Measurements from ENCODE around the gene PLIN4. TPM values are rescaled to one million over a fixed set of nuclear protein-coding genes. Genes with fewer than 3 reads are reported as not detected.
"Not testable (repeated sequence)": the region's sequence is repeated elsewhere in the genome, so short reads cannot be mapped to it uniquely, and the experiment has no call there.

PLIN4 gene
- total and polyA plus RNA-seq, 8 donors, result 0.88 to 4.0 (median 1.1) TPM

- peaks cover 0 to 14% of the 10 kb centered on the region in 2 donors for H3K4me1 ChIP-seq
- H3K9me3 ChIP-seq, result no peaks in the 10 kb centered on the region
- no peak overlapping the region for H3K4me3 ChIP-seq
- peaks cover 0 to 23% of the 10 kb centered on the region in 2 donors for H3K27me3 ChIP-seq
- DNase-seq (no peak), ATAC-seq (no peak)
- intact Hi-C loops (cut with DNase I), result no loop called here
- H3K27ac ChIP-seq, result no peak overlapping the region
- no peaks in the 10 kb centered on the region for H3K36me3 ChIP-seq
- TF ChIP-seq CTCF (IDR thresholded peaks at IDR 0.05), result no peak
Measured at GRCh38 chr19:4529924-4530522, 11.7 kb upstream of the PLIN4 start.

- no peak for ATAC-seq
- Histone ChIP-seq H3K27me3 (peaks cover 0 to 22% of the 10 kb centered on the region in 2 donors), H3K36me3 (no peaks in the 10 kb centered on the region), H3K4me1 (peaks cover 0 to 3% of the 10 kb centered on the region in 2 donors), H3K27ac (no peak overlapping the region), H3K9me3 (no peaks in the 10 kb centered on the region), H3K4me3 (no peak overlapping the region)
- intact Hi-C loops (cut with DNase I), result no loop called here
- DNase-seq, result no peak
- no peak for TF ChIP-seq CTCF (IDR thresholded peaks at IDR 0.05)
Measured at GRCh38 chr19:4528843-4529242, 10.6 kb upstream of the PLIN4 start.

GRCh38 chr19:4527377-4527776 lies 9.1 kb upstream of the PLIN4 start:
- H3K4me1 ChIP-seq; H3K9me3 ChIP-seq; intact Hi-C loops (cut with DNase I); H3K27ac ChIP-seq; H3K36me3 ChIP-seq; ATAC-seq; DNase-seq; H3K4me3 ChIP-seq: not testable (repeated sequence)
- peaks cover 0 to 24% of the 10 kb centered on the region in 2 donors for H3K27me3 ChIP-seq

GRCh38 chr19:4525563-4526002 lies 7.3 kb upstream of the PLIN4 start:
- ATAC-seq (no peak), DNase-seq (no peak)
- Histone ChIP-seq H3K36me3 (no peaks in the 10 kb centered on the region), H3K4me3 (no peak overlapping the region), H3K27ac (no peak overlapping the region), H3K9me3 (no peaks in the 10 kb centered on the region), H3K4me1 (peaks cover 0 to 3% of the 10 kb centered on the region in 2 donors), H3K27me3 (peaks cover 0 to 20% of the 10 kb centered on the region in 2 donors)
- intact Hi-C loops (cut with DNase I), result no loop called here
- TF ChIP-seq CTCF (IDR thresholded peaks at IDR 0.05), result no peak

GRCh38 chr19:4524808-4525562 lies 6.7 kb upstream of the PLIN4 start:
- no peaks in the 10 kb centered on the region for H3K9me3 ChIP-seq
- peak; percentile 46 to 81 for TF ChIP-seq CTCF (IDR thresholded peaks at IDR 0.05)
- peak; percentile 77 for ATAC-seq
- H3K4me3 ChIP-seq, result no peak overlapping the region
- peaks cover 0 to 3% of the 10 kb centered on the region in 2 donors for H3K4me1 ChIP-seq
- intact Hi-C loops (cut with DNase I), result no loop called here
- H3K27me3 ChIP-seq, result peaks cover 0 to 20% of the 10 kb centered on the region in 2 donors
- no peaks in the 10 kb centered on the region for H3K36me3 ChIP-seq
- no peak overlapping the region for H3K27ac ChIP-seq
- peak in 2 of 4 donors; percentile 37 to 90 for DNase-seq

Data from left lung (tissue), 10 donors.